ENCODE results near the gene TRIM39.
"Not testable (repeated sequence)": the region's sequence is repeated elsewhere in the genome, so short reads cannot be mapped to it uniquely, and the experiment has no call there.

TRIM39 gene

DNA sequence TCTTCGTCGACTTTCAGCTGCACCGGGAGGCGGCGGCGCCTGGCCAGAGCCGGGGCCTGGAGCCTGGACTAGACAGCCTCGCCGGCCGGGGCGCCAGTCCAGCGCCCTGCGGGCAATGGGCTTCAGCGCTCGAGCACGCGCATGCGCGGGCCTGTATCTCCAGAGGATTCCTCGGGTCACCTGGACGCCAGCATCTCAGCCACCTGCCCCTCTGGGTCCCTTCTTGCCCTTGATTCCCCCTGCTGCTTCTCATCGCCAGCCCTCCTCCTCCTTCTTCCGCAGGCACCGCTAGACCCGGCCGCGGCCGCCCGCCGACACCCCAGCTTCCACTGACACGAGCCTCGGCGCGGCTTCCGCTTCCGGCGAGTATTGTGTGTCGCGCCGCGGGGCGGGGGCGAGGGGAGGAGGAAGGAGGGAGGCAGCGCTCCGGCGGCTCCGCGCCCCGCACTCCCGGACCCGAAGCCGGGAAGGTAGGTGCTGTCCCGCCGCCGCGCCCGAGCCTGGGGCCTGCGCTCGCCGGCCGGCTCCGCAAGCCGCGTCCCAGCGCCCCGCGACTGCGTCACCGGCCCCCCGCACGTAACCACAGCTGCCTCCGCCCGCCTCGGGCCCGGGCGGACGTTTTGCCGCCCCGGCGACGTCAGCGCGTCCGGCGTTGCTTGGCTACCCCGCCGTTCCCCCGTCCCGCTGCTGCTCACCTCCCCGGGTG, at the start of gene TRIM39:
Gene TRIM39, plus strand, starts transcription at position 402 of the 706 bp plus-strand sequence. CDS start 2,391 bp downstream, outside the sequence.
- peak; percentile 73 to 80 for DNase-seq (ENCODE audit: low read depth in 2 of 2)

DNA sequence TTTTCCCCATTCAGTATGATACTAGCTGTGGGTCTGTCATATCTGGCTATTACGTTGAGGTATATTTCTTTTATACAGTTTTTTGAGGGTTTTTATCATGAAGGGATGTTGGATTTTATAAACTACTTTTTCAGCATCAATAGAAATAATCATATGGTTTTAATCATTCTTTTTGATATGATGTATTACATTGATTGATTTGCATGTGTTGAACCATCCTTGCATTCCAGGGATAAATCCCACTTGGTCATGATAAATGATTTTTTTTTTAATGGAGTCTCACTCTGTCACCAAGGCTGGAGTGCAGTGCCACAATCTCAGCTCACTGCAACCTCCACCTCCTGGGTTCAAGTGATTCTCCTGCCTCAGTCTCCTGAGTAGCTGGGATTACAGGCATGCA, 45.7 kb upstream of the TRIM39 start:
- DNase-seq (ENCODE audit: low read depth in 2 of 2), result not testable (repeated sequence)

DNA sequence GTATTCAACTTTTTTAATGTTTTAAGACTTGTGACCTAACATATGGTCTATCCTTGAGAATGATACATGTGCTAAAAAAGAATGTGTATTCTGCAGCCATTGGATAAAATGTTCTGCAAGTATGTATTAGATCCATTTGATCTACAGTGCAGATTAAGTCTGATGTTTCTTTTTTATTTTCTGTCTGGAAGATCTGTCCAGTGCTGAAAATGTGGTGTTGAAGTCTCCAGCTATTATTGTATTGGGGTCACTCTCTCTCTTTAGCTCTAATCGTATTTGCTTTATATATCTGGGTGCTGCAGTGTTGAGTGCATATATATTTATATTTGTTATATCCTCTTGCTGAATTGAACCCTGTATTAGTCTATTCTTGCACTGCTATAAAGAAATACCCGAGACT, 44.2 kb upstream of the TRIM39 start:
- DNase-seq (ENCODE audit: low read depth in 2 of 2), result no peak

DNA sequence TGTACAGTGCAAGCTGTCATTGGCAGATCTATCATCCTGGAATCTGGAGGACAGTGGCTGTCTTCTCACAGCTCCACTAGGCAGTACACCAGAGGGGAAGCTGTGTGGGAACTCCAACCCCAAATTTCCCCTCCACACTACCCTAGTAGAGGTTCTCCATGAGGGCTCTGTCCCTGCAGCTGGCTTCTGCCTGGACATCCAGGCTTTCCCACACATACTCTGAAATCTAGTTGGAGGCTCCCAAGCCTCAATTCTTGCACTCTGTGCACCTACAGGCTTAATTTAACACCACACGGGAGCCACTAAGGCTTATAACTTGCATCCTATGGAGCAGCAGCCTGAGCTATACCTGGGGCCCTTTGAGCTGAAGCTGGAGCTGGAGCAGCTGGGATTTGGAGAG, 43.0 kb upstream of the TRIM39 start:
- DNase-seq (ENCODE audit: low read depth in 2 of 2), result no peak

DNA sequence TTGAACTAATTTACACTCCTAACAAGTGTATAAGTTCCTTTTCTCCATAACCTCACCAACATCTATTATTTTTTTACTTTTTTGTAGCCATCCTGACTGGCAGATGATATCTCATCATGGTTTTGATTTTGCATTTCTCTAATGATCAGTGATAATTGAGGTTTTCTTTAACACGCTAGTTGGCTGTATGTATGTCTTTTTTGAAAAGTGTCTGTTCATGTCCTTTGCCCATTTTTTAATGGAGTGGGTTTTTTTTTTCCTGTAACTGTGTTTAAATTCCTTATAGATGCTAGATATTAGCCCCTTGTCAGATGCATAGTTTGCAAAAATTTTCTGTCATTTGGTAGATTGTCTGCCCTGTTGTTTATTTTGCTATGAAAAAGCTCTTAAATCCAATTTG, 39.6 kb upstream of the TRIM39 start:
- no peak for DNase-seq (ENCODE audit: low read depth in 2 of 2)

DNA sequence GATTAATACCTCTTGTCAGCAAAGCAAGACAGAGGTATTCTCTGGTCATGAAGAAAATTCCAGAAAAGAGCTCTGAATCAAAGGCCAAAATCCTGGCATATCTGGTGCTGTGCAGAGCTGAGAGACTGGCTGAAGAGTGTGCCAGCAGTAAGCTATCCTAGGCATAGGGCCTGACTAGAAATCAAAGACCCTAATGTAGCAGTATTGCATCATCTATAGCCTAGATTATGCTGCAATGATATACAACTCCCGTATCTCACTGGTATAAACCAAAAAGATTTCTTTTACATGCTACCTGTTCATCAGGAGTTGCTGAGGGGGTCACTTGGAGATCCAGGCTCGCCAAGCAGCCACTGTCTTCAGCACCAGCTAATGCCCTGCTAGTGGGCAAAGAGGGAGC, 30.9 kb upstream of the TRIM39 start:
- no peak for DNase-seq (ENCODE audit: low read depth in 2 of 2)

DNA sequence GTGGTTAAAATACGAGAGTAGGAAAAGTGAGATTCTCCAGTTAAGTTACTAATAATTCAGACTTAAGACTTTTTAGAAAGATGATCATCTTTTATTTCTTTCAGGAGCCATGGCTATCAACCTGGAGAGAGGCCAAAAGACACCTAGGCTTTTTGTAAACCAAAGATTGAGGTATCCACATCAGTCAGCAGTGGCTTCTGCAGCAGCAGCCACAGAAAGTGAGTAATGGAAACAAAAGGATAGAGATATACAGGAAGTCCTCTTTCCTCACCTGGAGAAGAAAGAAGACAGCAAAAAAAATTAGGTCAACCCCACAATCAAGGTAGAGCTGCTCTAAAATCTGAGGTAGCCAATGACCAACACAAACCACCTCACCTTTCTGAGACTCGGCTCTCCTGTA, 22.7 kb upstream of the TRIM39 start:
- no peak for DNase-seq (ENCODE audit: low read depth in 2 of 2)

DNA sequence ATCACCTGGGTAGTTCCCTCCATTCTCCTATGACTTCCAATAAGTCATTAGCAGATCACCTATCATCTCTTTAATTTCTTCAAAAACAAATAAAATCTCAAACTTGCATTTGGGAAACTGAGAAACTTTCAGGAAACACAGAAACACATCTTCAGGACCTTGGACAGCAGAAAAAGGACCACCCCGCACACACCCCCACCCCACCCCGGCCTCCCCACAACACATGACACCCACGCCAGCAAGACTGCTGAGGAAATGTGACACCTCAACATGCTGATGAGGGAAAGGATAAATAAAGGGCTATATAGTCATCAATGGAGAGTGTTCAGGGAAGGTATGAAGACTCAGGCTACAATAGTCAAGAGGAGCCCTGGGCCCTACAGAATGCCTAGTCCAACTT, 15.6 kb upstream of the TRIM39 start:
- DNase-seq (ENCODE audit: low read depth in 2 of 2), result no peak

DNA sequence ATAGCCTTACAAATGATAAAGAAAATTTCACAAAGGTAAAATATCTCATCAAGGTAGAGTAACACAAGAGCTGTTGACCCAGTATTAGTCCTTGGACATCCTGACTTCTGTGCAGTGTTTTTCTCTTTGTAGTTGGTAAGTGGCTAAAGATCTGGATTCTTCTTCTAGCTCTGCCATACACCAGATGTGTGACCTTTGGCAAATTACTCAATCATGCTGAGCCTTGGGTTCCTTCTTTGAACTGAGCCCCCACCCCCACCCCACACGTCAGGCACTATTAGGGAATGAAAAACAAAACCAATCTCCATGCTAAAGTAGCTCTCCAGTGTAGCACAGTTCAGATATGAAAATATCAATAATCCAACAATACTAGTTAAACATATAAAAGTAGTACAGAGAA, 15.1 kb upstream of the TRIM39 start:
- DNase-seq (ENCODE audit: low read depth in 2 of 2), result no peak

DNA sequence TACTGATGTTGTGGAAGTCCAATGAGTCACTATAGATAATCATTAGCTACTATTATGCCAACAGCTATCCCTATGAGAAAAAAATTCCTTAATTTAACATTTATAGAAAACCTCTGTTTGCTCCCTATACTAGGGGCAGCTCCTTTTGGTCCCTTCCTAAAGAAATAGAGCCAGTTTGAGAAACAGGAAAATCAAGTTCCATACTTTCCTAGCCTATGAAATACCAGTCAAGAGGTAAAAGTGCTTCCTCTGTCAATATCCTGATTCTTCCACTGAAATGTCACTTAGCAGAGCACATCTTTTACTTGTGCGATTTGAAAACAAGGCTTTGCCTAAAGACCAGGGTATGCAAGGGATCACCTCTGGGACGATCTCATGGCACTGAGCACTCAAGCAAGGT, 14.5 kb upstream of the TRIM39 start:
- DNase-seq (ENCODE audit: low read depth in 2 of 2), result no peak

DNA sequence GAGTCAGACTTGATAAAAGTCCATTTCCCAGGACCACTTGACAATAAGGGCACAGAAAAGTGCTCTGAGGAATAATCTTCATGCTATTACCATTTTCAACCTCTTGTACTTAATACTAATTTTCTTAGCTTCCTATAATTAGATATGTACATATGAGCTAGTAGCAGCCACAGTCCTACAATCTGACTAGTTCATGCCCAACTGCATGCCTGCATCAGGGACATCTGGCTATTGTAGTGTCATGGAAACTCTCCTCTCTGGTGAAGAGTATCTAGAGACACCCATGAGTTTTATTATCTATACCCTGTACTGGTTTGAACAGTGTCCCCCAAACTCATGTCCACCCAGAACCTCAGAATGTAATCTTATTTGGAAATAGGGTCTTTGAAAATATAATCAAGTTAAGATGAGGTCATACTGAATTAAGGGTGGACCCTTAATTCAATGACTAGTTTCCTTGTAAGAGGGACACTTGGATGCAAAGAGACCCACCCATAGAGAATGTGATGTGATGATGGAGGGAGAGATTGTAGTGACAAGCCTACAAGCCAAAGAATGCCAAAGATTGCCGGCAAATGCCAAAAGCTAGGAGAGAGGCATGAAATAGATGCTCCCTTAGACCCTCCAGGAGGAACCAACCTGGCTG, 13.9 kb upstream of the TRIM39 start:
- no peak for DNase-seq (ENCODE audit: low read depth in 2 of 2)

DNA sequence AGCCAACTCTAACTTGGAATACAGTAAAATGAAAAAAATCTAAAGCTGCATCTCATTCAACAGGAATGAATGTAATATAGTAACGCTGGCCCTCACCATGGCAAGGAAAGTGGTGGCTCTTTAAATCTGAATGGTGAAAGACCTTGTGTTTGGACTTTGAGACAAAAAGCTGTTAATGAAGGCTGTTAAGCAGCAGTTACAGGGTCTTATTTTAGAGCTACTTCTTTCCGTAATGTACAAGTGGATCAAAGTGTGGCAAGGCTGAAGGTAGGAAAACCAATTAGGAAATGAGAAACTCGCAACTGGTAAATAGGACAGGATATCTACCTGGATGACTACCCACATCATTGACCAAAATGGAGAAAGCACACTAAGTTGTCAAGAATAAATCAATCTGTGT, 11.6 kb upstream of the TRIM39 start:
- no peak for DNase-seq (ENCODE audit: low read depth in 2 of 2)

DNA sequence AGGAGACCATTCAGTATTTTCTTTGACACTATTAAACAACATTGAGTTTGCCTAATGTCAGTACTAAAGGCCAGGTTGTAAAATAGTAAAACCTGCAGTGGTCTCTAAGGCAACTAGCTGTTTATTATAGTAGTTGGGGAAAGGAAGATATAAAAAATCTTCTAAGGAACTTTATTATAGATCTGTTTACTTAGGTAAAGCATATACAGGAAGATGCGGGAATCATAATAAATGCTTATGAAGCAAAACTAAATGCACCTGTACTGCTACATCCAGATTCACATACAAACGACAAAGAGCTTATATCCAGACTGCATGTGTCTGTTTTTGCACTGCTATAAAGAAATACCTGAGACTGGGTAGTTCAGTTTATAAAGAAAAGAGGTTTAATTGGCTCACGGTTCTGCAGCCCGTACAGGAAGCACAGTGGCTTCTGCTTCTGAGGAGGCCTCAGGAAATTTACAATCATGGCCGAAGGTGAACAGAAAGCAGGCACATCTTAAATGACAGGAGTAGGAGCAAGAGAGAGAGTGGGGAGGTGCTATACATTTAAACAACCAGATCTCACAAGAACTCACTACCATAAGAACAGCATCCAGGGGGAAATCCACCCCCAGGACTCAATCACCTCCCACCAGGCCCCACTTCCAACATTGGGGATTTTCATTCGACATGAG, 8.7 kb upstream of the TRIM39 start:
- DNase-seq (ENCODE audit: low read depth in 2 of 2), result no peak

DNA sequence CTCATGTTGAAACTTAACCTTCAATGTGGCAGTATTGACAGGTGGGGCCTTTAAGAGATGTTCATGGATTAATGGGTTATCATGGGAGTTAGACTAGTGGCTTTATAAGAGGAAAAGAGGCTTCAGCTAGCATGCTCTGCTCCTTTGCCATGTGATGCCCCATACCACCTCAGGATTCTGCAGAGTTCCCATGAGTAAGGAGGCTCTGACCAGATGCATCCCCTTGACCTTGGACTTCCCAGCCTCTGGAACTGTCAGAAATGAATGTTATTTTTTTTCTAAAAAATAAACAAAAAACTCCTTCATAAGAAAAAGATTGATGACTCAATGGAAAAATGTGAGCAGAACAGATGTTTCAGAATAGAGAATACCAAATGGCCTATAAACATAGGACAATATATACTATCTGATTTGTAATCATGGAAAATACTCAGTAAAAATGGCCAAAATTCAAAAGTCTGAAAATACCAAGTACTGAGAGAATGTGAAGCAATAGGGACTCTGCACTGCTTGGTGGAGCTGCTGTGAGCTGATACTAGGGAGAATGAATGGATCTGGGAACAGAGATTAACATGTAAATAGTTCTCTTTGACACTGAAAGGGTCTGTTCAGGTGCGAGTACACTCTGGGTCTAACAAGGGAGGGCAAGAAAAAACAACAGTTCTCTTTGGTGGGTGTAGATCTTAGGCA, 7.4 kb upstream of the TRIM39 start:
- no peak for DNase-seq (ENCODE audit: low read depth in 2 of 2)

DNA sequence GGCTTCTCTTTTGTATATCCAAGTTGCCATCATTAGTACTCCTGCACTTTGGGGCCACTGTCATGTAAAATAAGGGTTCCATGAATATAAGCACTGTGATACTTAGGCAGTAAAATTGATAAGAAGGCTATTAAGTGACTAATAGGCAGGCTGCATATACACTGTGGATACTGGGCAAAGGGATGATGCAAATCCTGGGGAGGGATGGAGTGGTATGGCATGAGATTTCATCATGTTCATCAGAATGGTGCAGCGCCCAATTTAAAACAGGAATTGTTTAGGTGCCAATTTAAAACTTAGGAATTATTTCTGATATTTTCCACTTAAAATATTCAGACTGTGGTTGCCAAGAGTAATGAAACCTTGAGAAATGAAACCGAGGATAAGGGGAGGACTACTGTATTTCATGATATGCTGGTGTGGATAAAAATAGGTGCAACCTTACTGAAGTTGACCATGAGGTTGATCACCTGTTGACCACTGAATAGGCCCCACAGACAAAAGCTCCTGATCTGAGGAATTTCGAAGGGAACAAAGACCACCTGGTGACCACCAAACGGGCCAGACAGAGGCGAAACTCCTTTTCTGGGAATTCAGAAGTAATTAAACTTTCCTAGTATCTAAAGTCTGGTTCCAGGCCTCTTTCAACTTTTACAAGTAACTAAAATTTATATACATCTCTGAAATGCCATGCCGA, 4.9 kb upstream of the TRIM39 start:
- no peak for DNase-seq (ENCODE audit: low read depth in 2 of 2)

DNA sequence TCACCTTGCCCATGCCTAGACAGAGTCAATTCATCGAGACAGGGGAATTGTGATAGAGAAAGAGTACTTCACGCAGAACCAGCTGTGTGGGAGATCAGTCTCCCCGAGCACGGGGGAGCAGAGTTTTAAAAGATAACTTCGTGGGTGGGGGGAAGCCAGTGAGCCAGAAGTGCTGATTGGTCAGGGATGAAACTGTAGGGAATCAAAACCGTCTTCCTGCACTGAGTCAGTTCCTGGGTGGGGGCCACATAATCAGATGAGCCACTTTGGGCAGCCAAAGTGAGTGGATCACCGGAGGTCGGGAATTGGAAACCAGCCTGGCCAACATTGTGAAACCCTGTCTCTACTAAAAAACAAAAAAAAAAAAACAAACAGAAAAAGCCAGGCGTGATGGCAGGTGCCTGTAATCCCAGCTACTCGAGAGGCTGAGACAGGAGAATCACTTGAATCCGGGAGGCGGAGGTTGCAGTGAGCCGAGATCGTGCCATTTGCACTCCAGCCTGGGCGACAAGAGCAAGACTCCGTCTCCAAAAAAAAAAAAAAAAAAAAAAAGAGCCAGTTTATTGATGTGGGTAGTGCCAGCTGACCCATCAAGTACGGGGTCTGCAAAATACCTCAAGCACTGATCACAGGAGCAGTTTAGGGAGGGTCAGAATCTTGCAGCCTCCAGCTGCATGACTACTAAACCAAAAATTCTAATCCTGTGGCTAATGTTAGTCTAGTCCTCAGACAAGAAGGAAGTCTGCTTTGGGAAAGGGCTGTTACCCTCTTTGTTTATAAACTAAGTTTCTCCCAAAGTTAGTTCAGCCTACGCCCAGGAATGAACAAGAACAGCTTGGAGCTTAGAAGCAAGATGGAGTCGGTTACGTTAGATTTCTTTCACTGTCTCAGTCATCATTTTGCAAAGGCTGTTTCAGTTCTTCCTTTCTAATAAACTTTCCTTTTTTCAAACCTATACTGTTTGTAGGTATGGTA, 3.9 kb upstream of the TRIM39 start:
- DNase-seq (ENCODE audit: low read depth in 2 of 2), result peak in 1 of 2 donors; percentile 15

DNA sequence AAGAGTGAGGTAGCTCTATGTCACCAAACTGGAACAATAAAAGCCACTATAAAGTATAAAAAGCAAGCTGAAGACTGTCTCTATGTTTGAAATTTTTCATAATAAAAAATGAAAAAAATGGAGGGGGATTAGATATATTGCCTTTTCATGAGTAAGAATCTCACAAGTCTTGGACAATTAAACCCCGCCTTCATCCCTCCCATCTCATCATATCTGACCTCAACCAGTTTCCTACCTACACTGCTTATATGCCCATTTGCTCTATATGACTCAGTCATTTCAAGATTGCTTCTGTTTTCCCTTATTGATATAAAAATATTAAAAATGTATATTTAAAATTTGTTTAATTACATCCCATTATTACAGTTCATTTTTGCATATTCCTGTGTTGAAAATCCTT, 2.9 kb upstream of the TRIM39 start:
- no peak for DNase-seq (ENCODE audit: low read depth in 2 of 2)

DNA sequence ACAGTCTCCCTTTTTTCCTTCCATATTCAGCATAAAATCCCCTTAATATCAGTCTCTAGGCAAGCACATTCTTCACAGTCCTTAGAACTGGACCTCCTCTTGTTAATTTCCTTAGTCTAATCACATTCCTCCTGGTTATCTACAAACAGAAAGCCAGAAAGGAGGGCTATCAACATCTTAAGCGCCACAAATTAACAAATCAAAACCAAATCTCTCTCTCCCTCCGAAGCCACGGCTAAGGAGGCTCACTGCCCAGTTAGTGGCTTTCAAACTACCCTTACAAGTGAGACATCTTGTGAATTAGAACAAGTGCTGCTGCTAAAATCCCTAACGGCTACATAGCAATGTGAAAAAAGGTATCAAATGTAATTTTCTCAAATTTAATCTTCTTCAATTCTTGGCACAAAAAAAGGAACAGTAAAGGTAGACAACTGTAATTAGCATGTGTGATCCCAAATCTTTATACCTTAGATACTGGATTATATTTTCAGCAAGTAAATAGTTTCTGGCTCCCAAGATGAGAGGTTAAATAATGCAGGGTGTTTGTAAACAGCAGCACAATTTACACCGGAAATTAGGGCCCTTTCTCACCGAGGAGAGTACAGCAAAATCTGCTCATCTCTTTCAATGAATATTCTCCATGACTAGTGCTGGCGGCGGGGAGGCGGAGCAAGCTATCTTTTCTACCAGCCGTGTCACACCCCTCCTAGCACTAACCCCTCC, 1.4 kb upstream of the TRIM39 start:
- peak in 1 of 2 donors; percentile 76 for DNase-seq (ENCODE audit: low read depth in 2 of 2)

DNA sequence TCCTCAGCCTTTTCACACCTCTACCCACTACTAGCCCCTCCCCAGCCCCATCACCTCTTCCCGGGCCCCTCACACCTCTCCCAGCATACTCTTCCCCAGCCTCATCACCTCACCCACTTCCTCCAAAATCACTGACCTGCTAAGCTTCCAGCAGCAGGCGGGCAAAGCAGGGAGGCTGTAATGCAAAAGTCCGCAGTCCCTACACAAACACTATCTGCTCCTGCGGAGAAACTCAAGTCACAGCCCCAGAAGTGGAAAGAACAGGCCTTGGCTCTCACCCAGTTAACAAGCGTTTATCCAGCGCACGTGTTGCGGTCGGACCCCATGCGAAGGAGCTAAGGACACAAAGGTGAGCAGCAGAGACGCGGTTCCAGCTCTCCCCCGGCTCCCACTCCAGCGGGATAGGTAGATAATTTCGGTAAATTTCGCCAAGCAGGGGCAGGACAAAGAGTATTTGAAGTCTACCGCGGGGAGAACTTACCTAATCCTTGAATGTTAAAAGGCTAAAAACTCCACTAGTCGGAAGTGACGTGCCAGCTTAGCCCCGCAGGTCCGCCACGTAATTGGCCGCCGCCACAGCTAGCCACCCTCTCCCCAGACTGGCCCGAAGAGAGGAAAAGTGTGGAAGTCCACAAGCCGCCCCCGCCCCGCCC, 728 bp upstream of the TRIM39 start:
- DNase-seq (ENCODE audit: low read depth in 2 of 2), result peak; percentile 56 to 64
